HepG2 (cell line): Measurements from ENCODE around the gene NRN1L. TPM values are rescaled to one million over a fixed set of nuclear protein-coding genes. Genes with fewer than 3 reads are reported as not detected.
A peak's percentile ranks its signal among the peaks of the same experiment; 100 is the strongest.

ENCODE experiments used
- FOXP1 ChIP-seq, 2 experiments: fragments of 450-650 bp in 1 of 2; IDR thresholded peaks; 2 replicates each; pipeline ENCODE4 v1.6.1; 2017 to 2018; ENCODE audit warnings: antibody characterized with exemption in 1 of 2
- GPN1 ChIP-seq: sonication (generic); formaldehyde crosslinking; IDR thresholded peaks from 2 replicates; pipeline ENCODE4 v1.5.1; 2020; ENCODE audit warnings: missing genetic modification reagents, borderline replicate concordance
- IRF2 ChIP-seq: IDR thresholded peaks from 2 replicates; pipeline ENCODE4 v1.6.1; 2018; ENCODE audit warnings: missing genetic modification reagents, missing compliant biosample characterization
- PHB2 ChIP-seq: fragments of 450-650 bp; IDR thresholded peaks from 2 replicates; pipeline ENCODE4 v1.6.1; 2018; ENCODE audit not compliant: partially characterized antibody
- SMARCE1 ChIP-seq: fragments of 450-650 bp; IDR thresholded peaks from 2 replicates; pipeline ENCODE4 v1.6.1; 2017; ENCODE audit warnings: borderline replicate concordance
- YY1 ChIP-seq: IDR thresholded peaks from 2 replicates; pipeline ENCODE4 v1.6.1; 2011; ENCODE audit warnings: low read length, low read depth, moderate library complexity, mild to moderate bottlenecking; ENCODE audit not compliant: insufficient read depth, insufficient replicate concordance
- ZBTB38 ChIP-seq: sonication (generic); formaldehyde crosslinking; IDR thresholded peaks from 2 replicates; pipeline ENCODE4 v1.5.1; 2020; ENCODE audit warnings: mild to moderate bottlenecking, missing genetic modification reagents
- ZFX ChIP-seq: sonication (generic); formaldehyde crosslinking; IDR thresholded peaks from 2 replicates; pipeline ENCODE4 v1.4.0; 2020; ENCODE audit warnings: mild to moderate bottlenecking, low read depth, missing genetic modification reagents, moderate library complexity
- ZNF235 ChIP-seq: sonication (generic); formaldehyde crosslinking; IDR thresholded peaks from 2 replicates; pipeline ENCODE4 v1.8.1; 2023; ENCODE audit warnings: mild to moderate bottlenecking, missing genetic modification reagents, borderline replicate concordance
- ZNF430 ChIP-seq: sonication (generic); formaldehyde crosslinking; IDR thresholded peaks from 2 replicates; pipeline ENCODE4 v1.9.0; 2021; ENCODE audit warnings: mild to moderate bottlenecking, missing genetic modification reagents
- ZNF562 ChIP-seq: sonication (generic); formaldehyde crosslinking; IDR thresholded peaks from 2 replicates; pipeline ENCODE4 v1.8.0; 2022; ENCODE audit warnings: missing genetic modification reagents, borderline replicate concordance
- polyA plus RNA-seq, 8 experiments: library from polyadenylated mRNA; depleted of rRNA in 3 of 8; stranded (reverse) in 7 of 8; unstranded in 1 of 8; fragments of >200 nt; fragmentation: Illumina TruSeq in 4 of 8; extraction: Trizol in 4 of 8; gene quantifications; 2 replicates each; pipeline versions ENCODE4 v1.2.1 to v1.2.3, GENCODE V29; 2011 to 2016; ENCODE audit warnings: low read depth in 4 of 8, missing spikeins in 1 of 8, mixed read lengths in 1 of 8; ENCODE audit not compliant: insufficient read depth in 1 of 8
- total RNA-seq, 5 experiments: library from RNA; depleted of rRNA; stranded (reverse); fragments of >200 nt; fragmentation: Illumina TruSeq; extraction: Trizol; gene quantifications; 2 replicates each; pipeline ENCODE4 v1.2.3, GENCODE V29; 2016; ENCODE audit warnings: low read depth in 1 of 5
- TF ChIP-seq, protein P1 (sequence below): sonication (generic); formaldehyde crosslinking; IDR thresholded peaks from 2 replicates; pipeline ENCODE4 v1.4.0; 2020; ENCODE audit warnings: low read depth, missing genetic modification reagents
- TF ChIP-seq, protein P2 (sequence below): sonication (generic); IDR thresholded peaks from 2 replicates; pipeline ENCODE4 v1.6.1; 2016; ENCODE audit warnings: low read depth, borderline replicate concordance
- TF ChIP-seq, protein P3 (sequence below), 2 experiments: fragments of 450-650 bp in 1 of 2; sonication (generic) in 1 of 2; formaldehyde crosslinking in 1 of 2; IDR thresholded peaks; 2 replicates each; pipeline versions ENCODE4 v1.6.1 to v1.8.0; 2016 to 2022; ENCODE audit warnings: antibody characterized with exemption in 1 of 2, mild to moderate bottlenecking in 1 of 2, missing genetic modification reagents in 1 of 2

The NRN1L gene
- total and polyA plus RNA-seq, 2 of the 13 experiments (the other 11 are each of a cell fraction or from before 2014, with no cell fraction given) = 0.53 to 1.2 TPM

DNA sequence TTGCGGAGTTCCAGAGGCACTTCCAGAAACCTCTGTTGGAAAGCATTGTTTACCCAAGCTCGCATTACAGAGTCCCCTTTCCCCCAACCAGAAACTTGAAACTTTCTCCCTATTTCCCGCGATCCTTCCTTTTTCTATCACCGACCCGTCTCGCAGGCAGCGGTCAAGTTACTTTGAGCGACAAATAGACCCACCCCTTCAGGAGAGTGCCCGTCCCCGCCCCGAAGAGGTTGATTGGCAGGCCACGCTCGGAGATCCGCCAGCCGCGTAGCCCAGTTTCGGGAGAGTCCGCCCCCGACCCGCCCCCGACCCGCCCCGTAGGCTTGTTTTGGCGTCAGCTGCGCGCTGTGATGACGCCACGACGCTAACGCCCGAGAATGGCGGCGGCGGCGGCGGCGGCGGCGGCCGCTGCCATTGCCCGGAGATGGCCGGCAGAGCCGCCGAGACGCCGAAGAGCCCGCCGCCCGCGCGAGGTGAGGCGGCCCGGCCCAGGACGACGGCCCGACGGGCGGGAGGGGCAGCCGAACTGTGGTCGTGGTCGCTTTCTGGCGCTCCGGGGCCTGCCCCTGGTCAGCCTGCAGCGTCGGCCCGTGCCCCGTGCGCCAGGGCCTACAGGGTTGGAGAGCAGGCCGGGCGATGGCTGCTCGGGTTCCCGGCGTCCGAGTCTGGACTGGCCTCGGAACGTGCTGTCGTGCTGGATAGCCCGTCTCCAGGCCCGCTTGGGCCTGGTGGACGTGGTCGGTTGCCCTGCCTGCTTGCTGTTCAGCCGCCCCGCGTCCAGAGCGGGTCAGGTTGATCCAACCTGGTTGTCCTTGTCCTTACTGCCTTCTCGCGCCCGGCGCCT is 8.4 kb downstream of the NRN1L start, which contains the start of gene PSKH1 (continued):
- TF ChIP-seq, protein P1, sequence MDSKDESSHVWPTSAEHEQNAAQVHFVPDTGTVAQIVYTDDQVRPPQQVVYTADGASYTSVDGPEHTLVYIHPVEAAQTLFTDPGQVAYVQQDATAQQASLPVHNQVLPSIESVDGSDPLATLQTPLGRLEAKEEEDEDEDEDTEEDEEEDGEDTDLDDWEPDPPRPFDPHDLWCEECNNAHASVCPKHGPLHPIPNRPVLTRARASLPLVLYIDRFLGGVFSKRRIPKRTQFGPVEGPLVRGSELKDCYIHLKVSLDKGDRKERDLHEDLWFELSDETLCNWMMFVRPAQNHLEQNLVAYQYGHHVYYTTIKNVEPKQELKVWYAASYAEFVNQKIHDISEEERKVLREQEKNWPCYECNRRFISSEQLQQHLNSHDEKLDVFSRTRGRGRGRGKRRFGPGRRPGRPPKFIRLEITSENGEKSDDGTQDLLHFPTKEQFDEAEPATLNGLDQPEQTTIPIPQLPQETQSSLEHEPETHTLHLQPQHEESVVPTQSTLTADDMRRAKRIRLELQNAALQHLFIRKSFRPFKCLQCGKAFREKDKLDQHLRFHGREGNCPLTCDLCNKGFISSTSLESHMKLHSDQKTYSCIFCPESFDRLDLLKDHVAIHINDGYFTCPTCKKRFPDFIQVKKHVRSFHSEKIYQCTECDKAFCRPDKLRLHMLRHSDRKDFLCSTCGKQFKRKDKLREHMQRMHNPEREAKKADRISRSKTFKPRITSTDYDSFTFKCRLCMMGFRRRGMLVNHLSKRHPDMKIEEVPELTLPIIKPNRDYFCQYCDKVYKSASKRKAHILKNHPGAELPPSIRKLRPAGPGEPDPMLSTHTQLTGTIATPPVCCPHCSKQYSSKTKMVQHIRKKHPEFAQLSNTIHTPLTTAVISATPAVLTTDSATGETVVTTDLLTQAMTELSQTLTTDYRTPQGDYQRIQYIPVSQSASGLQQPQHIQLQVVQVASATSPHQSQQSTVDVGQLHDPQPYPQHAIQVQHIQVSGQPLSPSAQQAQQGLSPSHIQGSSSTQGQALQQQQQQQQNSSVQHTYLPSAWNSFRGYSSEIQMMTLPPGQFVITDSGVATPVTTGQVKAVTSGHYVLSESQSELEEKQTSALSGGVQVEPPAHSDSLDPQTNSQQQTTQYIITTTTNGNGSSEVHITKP (CRISPR knock-in tag) = no peak
- TF ChIP-seq, protein P2, sequence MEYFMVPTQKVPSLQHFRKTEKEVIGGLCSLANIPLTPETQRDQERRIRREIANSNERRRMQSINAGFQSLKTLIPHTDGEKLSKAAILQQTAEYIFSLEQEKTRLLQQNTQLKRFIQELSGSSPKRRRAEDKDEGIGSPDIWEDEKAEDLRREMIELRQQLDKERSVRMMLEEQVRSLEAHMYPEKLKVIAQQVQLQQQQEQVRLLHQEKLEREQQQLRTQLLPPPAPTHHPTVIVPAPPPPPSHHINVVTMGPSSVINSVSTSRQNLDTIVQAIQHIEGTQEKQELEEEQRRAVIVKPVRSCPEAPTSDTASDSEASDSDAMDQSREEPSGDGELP = no peak
- TF ChIP-seq ZBTB38 (CRISPR knock-in tag) = peak; percentile 54; the same call in 1 of the 2 replicates
- TF ChIP-seq FOXP1 (IDR thresholded peaks at IDR 0.05) = no peak
- no peak for TF ChIP-seq FOXP1 (CRISPR knock-in tag; IDR thresholded peaks at IDR 0.05)
- TF ChIP-seq ZNF562 = no peak
- TF ChIP-seq, protein P3, sequence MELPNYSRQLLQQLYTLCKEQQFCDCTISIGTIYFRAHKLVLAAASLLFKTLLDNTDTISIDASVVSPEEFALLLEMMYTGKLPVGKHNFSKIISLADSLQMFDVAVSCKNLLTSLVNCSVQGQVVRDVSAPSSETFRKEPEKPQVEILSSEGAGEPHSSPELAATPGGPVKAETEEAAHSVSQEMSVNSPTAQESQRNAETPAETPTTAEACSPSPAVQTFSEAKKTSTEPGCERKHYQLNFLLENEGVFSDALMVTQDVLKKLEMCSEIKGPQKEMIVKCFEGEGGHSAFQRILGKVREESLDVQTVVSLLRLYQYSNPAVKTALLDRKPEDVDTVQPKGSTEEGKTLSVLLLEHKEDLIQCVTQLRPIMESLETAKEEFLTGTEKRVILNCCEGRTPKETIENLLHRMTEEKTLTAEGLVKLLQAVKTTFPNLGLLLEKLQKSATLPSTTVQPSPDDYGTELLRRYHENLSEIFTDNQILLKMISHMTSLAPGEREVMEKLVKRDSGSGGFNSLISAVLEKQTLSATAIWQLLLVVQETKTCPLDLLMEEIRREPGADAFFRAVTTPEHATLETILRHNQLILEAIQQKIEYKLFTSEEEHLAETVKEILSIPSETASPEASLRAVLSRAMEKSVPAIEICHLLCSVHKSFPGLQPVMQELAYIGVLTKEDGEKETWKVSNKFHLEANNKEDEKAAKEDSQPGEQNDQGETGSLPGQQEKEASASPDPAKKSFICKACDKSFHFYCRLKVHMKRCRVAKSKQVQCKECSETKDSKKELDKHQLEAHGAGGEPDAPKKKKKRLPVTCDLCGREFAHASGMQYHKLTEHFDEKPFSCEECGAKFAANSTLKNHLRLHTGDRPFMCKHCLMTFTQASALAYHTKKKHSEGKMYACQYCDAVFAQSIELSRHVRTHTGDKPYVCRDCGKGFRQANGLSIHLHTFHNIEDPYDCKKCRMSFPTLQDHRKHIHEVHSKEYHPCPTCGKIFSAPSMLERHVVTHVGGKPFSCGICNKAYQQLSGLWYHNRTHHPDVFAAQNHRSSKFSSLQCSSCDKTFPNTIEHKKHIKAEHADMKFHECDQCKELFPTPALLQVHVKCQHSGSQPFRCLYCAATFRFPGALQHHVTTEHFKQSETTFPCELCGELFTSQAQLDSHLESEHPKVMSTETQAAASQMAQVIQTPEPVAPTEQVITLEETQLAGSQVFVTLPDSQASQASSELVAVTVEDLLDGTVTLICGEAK (IDR thresholded peaks at IDR 0.05) = no peak
- TF ChIP-seq, protein P3 (CRISPR knock-in tag; IDR thresholded peaks at IDR 0.05) = no peak; the same call in 1 of the 2 replicates
- peak; percentile 14; the same call in 1 of the 2 replicates for TF ChIP-seq IRF2 (CRISPR knock-in tag)
- TF ChIP-seq ZNF235 (CRISPR knock-in tag) = peak; percentile 93; the same call in 1 of the 2 replicates
- peak; percentile 96 for TF ChIP-seq YY1
- no peak for TF ChIP-seq PHB2
- no peak; the same call in 1 of the 2 replicates for TF ChIP-seq GPN1 (CRISPR knock-in tag)
- no peak for TF ChIP-seq SMARCE1
- peak; percentile 98 for TF ChIP-seq ZFX (CRISPR knock-in tag)
- TF ChIP-seq ZNF430 = 0 out of 2 replicates have a peak, but pooled peaks have one; percentile 27
